ENCODE measurements around the gene PLEKHA8.
"Not testable (repeated sequence)": the region's sequence is repeated elsewhere in the genome, so short reads cannot be mapped to it uniquely, and the experiment has no call there.

Gene PLEKHA8

GRCh38 chr7:30065746-30066145 lies 37.5 kb downstream of the PLEKHA8 start:
- no peak for DNase-seq (ENCODE audit: low spot score)

- no peak for DNase-seq (ENCODE audit: low spot score)
Measured at GRCh38 chr7:30066687-30067086, 38.5 kb downstream of the PLEKHA8 start.

GRCh38 chr7:30068117-30068516 lies 39.9 kb downstream of the PLEKHA8 start:
- peak; percentile 23 for DNase-seq (ENCODE audit: low spot score)

GRCh38 chr7:30069096-30069867 lies 41.1 kb downstream of the PLEKHA8 start:
- DNase-seq (ENCODE audit: low spot score) = no peak

GRCh38 chr7:30070052-30070451 lies 41.8 kb downstream of the PLEKHA8 start:
- DNase-seq (ENCODE audit: low spot score) = no peak

- no peak for DNase-seq (ENCODE audit: low spot score)
Measured at GRCh38 chr7:30072735-30073134, 44.5 kb downstream of the PLEKHA8 start.

- no peak for DNase-seq (ENCODE audit: low spot score)
Measured at GRCh38 chr7:30074422-30075030, 46.3 kb downstream of the PLEKHA8 start.

- DNase-seq (ENCODE audit: low spot score) = no peak
Measured at GRCh38 chr7:30076411-30076810, 48.2 kb downstream of the PLEKHA8 start.

- no peak for DNase-seq (ENCODE audit: low spot score)
Measured at GRCh38 chr7:30078280-30078679, 50.1 kb downstream of the PLEKHA8 start.

- no peak for DNase-seq (ENCODE audit: low spot score)
Measured at GRCh38 chr7:30079880-30080279, 51.7 kb downstream of the PLEKHA8 start.

GRCh38 chr7:30080818-30081217 lies 52.6 kb downstream of the PLEKHA8 start:
- DNase-seq (ENCODE audit: low spot score) = no peak

GRCh38 chr7:30082686-30083085 lies 54.5 kb downstream of the PLEKHA8 start:
- DNase-seq (ENCODE audit: low spot score) = no peak

GRCh38 chr7:30083334-30083733 lies 55.1 kb downstream of the PLEKHA8 start:
- DNase-seq (ENCODE audit: low spot score) = no peak

- DNase-seq (ENCODE audit: low spot score) = no peak
Measured at GRCh38 chr7:30084212-30084611, 56.0 kb downstream of the PLEKHA8 start.

GRCh38 chr7:30086529-30086928 lies 58.3 kb downstream of the PLEKHA8 start:
- DNase-seq (ENCODE audit: low spot score) = no peak

- DNase-seq (ENCODE audit: low spot score) = no peak
Measured at GRCh38 chr7:30087371-30087770, 59.2 kb downstream of the PLEKHA8 start.

- no peak for DNase-seq (ENCODE audit: low spot score)
Measured at GRCh38 chr7:30088362-30088761, 60.1 kb downstream of the PLEKHA8 start.

GRCh38 chr7:30090111-30090510 lies 61.9 kb downstream of the PLEKHA8 start:
- no peak for DNase-seq (ENCODE audit: low spot score)

GRCh38 chr7:30091491-30091912 lies 63.3 kb downstream of the PLEKHA8 start:
- DNase-seq (ENCODE audit: low spot score) = peak; percentile 70

GRCh38 chr7:30091987-30092386 lies 63.8 kb downstream of the PLEKHA8 start:
- DNase-seq (ENCODE audit: low spot score) = no peak

- no peak for DNase-seq (ENCODE audit: low spot score)
Measured at GRCh38 chr7:30093420-30093952, 65.3 kb downstream of the PLEKHA8 start.

GRCh38 chr7:30098599-30098998 lies 70.4 kb downstream of the PLEKHA8 start:
- not testable (repeated sequence) for DNase-seq (ENCODE audit: low spot score)

- no peak for DNase-seq (ENCODE audit: low spot score)
Measured at GRCh38 chr7:30102281-30102680, 74.1 kb downstream of the PLEKHA8 start.
